CD4-positive, alpha-beta T cell treated with Interleukin-2 at 100 ng/mL for 4 hours (primary cell): ENCODE data around the gene SRPK2.
A peak's percentile ranks its signal among the peaks of the same experiment; 100 is the strongest.
"Not testable (repeated sequence)": the region's sequence is repeated elsewhere in the genome, so short reads cannot be mapped to it uniquely, and the experiment has no call there.

Experiments
- DNase-seq: peaks from one replicate; pipeline ENCODE4 v3.0.0-alpha.2; 2020; ENCODE audit warnings: low spot score

Gene SRPK2

DNA sequence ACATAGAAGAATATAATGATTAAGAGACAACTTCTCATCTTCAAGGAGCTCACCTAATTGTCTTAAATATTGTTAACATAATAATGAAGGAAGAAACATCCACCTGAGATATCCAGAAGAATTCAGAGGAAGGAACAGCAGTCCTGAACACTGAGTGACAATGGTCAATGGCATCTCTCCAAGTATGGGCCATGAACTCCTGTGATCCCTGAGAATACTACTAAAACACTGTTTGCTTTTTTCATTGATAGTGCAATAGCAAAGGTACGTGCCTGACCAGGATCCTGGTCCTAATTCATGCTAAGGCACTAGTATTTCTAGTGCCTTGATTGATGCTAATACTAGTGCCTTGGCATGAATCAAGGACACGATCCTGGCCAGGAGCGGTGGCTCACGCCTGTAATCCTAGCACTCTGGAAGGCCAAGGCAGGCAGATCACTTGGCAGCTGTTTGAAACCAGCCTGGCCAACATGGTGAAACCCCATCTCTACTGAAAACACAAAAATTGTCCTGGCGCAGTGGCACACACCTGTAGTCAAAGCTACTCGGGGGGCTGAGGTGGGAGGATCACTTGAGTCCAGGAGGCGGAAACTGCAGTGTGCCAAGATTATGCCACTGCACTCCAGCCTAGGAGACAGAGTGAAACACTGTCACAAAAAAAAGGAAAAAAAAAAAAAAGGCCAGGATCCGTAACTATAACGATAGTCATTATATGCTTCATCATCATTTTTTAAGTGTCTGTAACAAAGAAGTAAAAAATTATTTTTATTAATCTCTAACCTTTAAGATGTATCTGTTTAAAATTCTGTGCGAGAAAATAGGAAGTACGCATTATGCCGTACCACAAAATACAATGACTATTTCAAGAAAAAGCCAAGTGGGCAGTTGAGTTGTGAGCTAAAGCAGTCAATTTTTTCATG, 49.1 kb downstream of the SRPK2 start:
- DNase-seq, result no peak

DNA sequence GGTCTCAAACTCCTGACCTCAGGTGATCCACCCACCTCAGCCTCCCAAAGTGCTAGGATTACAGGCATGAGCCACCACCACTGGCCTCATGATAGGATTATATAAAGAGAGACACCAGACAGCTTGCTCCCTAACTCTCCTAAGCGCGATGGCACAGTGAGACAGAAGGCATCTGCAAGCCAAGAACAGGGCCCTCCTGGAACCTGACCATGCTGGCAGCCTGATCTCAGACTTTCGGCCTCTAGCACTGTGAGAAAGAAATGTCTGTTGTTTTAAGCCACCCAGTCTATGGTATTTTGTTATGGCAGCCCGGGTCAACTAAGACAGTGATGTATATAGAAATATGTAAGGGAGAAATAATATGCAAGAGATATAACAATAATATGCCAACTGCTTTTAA, 51.2 kb downstream of the SRPK2 start:
- DNase-seq, result no peak

DNA sequence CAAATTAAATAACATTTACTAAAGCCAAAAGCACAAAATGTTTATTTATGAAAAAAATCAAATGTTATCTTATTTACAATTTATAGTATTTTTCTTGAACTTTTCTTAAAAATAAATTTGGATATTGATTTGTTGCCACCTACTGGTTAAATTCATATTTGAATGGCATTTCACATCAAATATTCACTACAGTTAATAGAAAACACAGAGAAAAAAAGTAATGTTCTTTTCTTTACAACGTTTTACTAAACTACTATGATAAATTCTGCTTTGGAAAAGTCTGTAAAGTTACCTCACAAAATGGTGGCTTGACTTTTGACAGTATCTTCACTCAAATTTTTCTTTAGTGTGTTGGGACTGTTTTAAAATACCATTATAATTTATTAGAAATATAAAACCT, 52.7 kb downstream of the SRPK2 start:
- DNase-seq, result no peak

DNA sequence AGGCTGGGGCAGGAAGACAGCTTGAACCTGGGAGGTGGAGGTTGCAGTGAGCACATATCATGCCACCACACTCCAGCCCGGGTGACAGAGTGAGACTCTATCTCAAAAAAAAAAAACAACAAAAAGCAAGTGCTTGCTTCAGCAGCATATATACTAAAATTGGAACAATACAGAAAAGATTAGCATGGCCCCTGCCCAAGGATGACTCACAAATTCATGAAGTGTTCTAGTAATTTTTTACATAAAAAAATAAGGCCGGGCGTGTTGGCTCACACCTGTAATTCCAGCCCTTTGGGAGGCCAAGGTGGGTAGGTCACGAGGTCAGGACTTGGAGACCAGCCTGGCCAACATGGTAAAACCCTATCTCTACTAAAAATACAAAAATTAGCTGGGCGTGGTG, 56.1 kb downstream of the SRPK2 start:
- DNase-seq, result not testable (repeated sequence)

DNA sequence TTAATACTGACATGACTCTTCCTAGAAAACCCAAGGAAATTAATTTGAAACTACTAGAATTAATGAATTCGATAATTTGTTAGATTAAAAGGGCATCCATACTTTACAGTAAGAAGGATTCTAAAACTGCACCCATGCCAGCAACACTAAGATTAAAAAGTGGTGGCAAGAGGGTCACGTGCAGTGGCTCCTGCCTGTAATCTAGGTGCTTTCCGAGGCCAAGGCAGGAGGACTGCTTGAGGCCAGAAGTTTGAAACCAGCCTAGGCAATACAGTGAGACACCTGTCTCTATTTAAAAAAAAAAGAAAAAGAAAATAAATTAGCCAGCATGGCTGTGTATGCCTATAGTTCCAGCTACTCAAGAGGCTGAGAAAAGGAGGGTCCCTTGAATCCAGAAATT, 58.2 kb downstream of the SRPK2 start:
- DNase-seq, result no peak

DNA sequence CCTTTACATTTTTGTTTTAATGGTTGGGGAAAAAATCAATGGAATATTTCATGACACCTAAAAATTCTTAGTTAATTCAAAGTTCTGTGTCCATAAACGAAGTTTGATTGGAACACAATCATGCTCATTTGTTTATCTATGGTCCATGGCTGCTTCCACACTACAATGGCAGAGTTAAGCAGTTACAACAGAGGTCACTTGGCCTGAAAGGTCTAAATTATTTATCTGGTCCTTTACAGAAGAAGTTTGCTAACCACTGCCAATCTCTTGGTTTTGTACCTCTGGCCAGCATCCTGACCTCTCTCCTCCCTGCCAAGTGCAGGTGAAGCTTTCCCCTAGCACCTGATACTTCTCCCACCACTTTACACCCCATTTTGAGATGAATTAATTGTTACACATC, 61.5 kb downstream of the SRPK2 start:
- no peak for DNase-seq

DNA sequence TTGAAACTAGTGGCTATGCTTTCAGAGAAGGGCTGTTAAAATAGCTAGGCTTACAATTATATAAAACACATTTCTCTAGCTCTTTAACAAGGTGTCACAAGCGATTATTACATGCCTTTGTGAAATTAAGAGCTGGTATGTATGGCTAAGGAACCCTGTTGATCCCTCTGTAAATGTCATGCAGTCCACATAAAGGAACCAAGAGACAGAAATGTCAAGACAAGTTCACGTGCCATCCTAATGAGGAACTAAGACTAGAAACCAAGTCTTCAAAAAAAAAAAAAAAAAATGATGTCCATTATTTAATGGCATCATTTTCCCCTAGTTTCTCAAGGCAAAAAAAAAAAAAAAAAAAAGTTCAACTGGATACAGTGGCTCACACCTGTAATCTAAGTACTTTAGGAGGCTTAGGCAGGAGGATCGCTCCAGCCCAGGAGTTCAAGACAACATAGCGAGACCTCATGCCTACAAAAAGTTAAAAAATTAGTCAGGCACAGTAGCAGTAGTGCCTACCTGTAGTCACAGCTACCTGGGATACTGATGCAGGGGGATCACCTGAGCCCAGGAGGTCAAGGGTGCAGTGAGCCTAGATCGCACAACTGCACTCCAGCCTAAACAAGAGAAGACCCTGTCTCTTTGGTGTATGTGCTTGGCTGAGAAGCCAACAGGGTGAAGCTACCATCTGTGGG, 63.4 kb downstream of the SRPK2 start:
- DNase-seq, result no peak

DNA sequence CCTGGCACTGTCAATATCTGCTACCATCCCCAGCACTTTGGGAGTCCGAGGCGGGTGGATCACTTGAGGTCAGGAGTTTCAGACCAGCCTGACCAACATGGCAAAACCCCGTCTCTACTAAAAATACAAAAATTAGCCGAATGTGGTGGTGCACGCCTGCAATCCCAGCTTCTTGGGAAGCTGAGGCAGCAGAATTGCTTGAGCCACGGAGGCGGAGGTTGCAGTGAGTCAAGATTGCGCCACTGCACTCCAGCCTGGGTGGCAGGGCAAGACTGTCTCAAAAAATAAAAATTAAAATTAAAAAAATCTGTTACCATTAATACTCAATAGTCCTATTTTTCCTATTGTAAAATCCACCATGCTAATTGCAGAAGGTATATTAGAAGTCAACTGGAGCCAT, 64.1 kb downstream of the SRPK2 start:
- not testable (repeated sequence) for DNase-seq

DNA sequence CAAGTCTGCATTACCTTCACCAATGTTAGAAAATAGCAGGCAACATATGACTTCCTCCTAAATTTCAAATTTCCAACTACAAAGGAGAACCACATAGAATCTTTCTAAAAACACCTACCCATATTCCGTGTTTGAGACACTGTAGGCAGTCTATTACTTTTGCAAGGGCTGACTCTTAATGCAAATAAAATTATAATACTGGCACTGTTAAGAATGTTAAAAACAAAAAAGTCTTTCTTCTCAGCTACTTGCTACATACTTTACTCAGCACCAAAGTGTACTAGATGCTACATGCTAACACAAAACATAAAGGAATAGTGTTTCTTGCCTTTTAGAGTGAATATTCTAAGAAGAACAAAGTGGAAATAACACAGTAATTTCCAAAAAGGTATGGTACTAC, 65.4 kb downstream of the SRPK2 start:
- no peak for DNase-seq

DNA sequence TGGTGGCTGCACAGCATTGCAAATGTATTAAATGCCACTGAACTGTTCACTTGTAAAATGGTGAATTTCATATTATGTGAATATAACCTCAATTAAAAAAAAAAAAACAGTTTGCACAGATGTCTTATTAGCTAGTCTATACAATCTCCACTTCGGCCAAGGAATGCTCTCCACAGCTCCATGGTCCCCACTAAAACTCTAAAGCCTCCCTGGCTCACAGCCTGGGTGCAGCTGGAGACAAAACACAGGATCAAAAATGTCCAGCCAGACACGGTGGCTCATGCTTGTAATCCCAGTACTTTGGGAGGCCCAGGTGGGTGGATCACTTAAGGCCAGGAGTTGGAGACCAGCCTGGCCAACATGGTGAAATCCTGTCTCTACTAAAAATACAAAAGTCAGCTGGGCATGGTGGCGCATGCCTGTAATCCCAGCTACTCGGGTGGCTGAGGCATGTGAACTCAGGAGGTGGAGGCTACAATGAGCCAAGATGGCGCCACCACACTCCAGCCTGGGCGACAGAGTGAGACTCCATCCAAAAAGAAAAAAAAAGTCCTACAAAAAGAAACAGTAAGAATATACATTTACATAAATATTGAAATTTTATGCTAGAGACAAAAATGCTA, 66.0 kb downstream of the SRPK2 start:
- DNase-seq, result no peak

DNA sequence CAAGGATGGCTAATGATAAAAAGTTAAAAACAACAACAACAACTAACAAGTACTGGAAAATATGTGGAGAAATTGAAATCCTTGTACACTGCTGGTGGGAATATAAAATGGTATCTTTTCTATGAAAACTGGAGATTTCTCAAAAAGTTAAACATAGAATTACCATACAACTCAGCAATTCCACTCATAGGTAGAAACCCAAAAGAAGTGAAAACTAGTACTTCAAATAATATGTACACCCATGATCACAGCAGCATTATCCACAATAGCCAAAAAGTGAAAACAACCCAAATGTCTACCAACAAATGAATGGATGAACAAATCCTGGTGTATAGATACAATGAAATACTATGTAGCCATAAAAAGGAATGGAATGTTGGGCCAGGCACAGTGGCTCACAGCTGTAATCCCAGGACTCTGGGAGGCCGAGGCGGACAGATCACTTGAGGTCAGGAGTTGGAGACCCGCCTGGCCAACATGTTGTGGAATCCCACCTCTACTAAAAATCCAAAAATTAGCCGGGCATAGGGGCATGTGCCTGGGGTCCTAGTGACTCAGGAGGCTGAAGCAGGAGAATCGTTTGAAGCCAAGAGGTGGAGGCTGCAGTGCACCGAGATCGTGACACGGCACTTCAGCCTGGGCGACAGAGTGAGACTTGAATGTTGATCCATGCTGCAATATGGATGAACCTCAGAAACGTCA, 66.8 kb downstream of the SRPK2 start:
- no peak for DNase-seq

DNA sequence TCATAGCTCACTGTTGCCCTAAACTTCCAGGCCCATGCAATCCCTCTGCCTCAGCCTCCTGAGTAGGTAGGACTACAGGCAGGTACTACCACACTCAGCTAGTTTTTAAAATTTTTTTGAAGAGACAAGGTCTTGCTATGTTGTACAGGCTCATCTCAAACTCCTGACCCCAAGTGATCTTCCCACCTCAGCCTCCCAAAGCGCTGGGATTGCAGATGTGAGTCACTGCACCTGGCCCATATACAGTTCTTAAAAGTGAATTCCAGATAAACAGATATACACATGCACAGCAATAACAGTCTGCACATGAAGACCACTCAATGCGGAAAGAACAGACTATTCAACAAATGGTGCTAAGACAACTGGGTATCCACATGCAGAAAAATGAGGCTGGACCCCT, 67.8 kb downstream of the SRPK2 start:
- no peak for DNase-seq

DNA sequence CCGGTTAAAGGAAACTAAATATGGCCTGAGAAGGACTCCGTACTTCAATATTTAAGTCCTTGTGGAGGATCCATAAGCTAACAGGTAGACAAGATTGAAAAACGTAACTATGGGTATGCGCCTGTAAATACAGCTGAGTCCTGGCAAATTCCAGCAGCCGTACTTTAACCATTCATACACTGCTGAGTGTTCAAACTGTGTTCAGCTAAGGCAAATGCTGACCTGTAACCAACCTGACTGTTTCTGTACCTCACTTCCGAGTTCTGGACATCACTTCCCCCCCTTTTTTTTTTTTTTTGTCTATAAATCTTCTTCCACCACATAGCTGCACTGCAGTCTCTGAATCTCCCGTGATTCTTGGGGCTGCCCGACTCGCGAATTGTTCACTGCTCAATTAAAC, 69.1 kb downstream of the SRPK2 start:
- DNase-seq, result no peak

DNA sequence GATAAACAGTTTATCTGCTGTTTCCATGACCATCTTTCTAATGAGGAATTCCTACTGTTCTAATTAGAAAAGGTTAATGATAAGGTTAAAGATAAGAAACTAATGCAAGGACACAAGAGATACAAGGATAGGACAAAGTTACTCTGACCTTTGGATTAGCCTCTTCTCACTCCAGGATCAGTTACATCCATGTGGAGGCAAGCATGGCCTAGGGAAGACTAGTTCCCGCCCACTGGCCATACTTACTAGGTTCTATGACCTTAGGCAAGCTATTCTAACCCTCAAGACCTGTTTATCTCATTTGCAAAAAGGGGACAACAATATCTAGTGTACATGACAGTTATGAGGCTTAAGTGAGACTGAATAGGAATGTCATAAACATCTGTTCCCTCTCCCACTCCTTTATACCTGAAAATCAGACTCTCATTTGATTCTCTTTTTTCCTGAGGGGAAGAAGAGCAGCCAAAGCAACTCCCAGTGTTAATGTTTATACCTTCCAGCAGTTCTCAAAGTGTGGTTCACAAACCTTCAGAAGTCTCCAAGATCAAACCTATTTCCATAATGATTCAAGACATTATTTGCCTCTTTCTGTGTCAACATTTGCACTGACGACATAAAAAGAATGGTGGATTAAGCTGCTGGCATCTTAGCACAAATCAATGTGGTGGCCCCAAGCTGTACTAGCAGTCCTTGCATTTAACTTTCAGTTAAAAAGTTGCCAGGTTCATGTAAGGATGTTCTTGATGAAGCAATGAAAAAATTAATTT, 72.0 kb downstream of the SRPK2 start:
- no peak for DNase-seq

DNA sequence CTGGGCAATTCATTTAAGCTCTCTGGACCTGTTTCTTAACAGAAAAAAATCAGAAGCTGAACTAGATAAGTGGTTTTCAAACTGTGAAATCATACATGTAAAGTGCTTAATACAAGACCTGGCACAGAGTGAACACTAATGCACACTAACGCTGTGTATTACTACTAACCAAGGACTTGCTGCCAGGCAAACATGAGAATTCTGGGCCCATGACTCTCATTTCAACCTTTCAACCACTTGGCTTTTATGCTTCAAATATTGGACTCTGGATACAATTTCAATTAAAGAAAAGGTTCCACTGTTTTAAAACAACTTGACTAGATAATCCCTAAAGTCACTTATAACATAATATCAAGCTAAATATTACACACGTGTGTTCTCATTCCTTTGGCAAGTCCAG, 73.4 kb downstream of the SRPK2 start:
- no peak for DNase-seq

DNA sequence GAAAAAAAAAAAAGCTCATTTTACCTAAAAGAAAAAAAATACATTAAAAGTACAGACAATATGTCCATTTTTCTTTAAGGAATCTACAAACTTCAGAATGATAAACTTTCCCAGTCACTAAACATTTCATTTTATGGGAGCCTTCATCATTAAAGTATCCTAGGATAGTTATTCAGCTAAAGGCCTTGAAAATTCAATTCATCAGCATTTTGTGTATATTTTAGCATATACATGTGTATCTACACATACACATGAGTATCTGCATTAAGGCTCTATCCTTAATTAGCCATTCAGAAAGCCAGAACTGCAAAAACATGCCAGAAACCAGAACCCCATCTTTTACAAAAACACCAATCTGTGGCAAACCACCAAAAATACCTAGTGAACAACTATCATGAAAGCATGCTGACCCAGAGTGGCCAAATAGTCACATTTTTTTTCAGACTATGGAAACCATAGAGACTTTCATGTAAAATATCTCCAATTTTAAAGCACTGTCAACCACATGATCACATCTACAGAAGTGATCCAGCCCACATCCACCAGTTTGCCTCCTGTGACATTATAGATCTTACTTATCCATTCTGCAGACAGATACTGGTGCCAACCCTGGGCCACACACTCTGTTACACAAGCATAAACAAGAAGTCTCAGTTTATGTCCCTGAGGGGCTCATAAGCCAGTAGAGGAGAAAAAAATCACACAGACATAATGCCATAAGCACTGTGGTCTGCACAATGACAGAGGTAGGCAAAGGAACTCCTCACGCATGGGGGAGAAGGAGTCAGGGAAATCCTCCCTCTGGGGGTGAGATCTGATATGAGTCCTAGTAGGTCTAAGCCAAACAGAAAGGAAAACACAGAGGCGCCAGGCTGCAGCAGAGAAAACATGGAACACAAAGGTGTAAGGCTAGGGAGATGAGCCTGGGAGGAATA, 79.2 kb downstream of the SRPK2 start:
- no peak for DNase-seq

DNA sequence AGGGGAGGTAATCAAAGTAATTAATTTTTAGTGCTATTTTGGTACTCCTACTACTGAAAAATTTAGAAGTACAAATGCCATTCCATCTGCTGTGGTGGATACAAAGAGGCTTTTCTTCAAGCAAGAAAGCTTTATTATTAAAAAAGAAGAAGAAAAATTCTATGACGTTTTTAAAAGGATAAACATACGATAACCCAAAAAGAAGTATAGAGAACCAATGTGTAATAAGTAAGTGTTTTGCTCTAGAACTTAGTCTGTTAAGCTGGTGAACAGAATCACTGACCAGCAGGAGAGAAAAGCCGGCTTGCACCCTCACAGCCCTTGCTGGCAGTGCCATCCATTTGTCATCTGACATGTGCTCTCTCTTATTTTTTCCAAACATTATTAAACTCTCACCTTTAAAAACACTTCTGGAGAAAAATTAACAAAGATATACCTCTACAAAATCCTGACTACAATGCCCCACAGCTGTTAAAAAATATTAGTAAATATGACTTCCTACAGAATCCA, 81.5 kb downstream of the SRPK2 start:
- no peak for DNase-seq

DNA sequence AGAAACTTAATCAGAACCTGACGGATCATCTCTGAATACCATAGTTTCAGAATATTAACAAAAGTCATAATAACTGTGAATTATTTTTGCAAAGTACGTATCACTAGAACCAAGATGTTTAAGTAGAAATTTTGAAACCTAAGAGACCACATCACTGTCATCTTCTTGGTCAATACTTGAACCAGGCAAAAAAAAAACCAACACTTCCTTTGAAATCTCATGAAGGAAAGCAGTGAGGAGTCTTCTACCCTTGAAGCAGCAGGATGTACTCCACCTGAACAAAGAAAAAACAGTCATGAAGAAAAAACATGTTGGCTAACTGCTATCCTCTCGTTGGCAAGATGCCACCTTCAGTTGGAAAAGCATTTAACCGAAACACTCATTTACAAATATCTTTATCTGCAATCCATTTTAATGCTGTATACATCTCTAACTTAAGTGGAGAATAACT, 82.4 kb downstream of the SRPK2 start:
- DNase-seq, result peak; percentile 22

DNA sequence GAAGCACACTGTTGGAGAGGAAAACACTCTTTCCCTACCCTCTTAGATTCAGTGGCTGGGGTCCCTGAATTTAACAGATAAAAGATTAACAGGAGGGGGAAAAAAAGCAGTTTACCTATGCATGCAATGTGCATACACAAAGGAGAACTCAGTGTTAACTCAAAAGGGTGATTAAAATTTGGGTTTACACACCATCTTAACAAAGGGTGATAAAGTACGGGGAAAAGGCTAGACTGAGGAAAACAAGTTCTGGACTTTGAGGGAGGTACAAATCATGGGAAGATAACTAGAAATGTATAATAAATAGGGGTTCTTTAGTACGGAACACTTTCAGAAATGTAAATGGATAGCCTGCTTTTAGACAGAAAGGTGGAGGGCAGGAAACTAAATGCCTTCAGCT, 83.1 kb downstream of the SRPK2 start:
- no peak for DNase-seq
